Sigmoid colon (tissue), 4 donors: Measurements from ENCODE around the gene SYTL2.

Experiments used
- CTCF ChIP-seq, 4 experiments: fragments of 450-650 bp in 3 of 4; fragments of 200-600 bp in 1 of 4; IDR thresholded peaks; one replicate each; pipeline ENCODE4 v1.5.1; 2016 to 2019; ENCODE audit warnings: antibody characterized with exemption in 4 of 4, mild to moderate bottlenecking in 3 of 4, moderate library complexity in 2 of 4
- EP300 ChIP-seq, 4 donors: sonication (generic); formaldehyde crosslinking; IDR thresholded peaks; one replicate each; pipeline ENCODE4 v1.6.1; 2017; ENCODE audit warnings: antibody characterized with exemption in 4 of 4
- POLR2A ChIP-seq, 2 donors: fragments of 450-650 bp; IDR thresholded peaks; one replicate each; pipeline ENCODE4 v1.6.1; 2016; ENCODE audit warnings: antibody characterized with exemption in 2 of 2, mild to moderate bottlenecking in 2 of 2, moderate library complexity in 2 of 2

- no peak for TF ChIP-seq CTCF (IDR thresholded peaks at IDR 0.05)
- TF ChIP-seq EP300 (IDR thresholded peaks at IDR 0.05) = no peak
- TF ChIP-seq POLR2A (IDR thresholded peaks at IDR 0.05) = no peak
These were observed 7.0 kb downstream of the SYTL2 start for GRCh38 chr11:85803920-85804319.
